ENCODE measurements around the gene ARHGAP22. TPM values are rescaled to one million over a fixed set of nuclear protein-coding genes. Genes with fewer than 3 reads are reported as not detected.

The ARHGAP22 gene
- total RNA-seq, 4 donors from 2014 or later = 0.59 to 2.1 (median 1.2) TPM

- 89% methylated on average over 7 of the region's 11 CpGs; no CpG with 5 or more reads in 1 of the 2 donors for WGBS, 2 donors
- no peak for TF ChIP-seq POLR2A (IDR thresholded peaks at IDR 0.05)
- DNase-seq = no peak
- Histone ChIP-seq H3K4me3 (no peak overlapping the region), H3K27me3 (peaks cover 0 to 15% (median 0%) of the 10 kb centered on the region in 4 donors), H3K27ac (no peak overlapping the region), H3K36me3 (no peaks in the 10 kb centered on the region), H3K4me1 (peaks cover 0 to 11% (median 0%) of the 10 kb centered on the region in 3 donors), H3K9me3 (no peaks in the 10 kb centered on the region)
- intact Hi-C loops (cut with DNase I) = no loop called here
Measured at GRCh38 chr10:48455055-48455391, 149.8 kb downstream of the ARHGAP22 start.

GRCh38 chr10:48454302-48455054, 150.4 kb downstream of the ARHGAP22 start:
- intact Hi-C loops (cut with DNase I) = no loop called here
- Histone ChIP-seq H3K4me3 (no peak overlapping the region), H3K9me3 (no peaks in the 10 kb centered on the region), H3K27me3 (peaks cover 0 to 15% (median 0%) of the 10 kb centered on the region in 4 donors), H3K4me1 (peaks cover 0 to 11% (median 0%) of the 10 kb centered on the region in 3 donors), H3K36me3 (no peaks in the 10 kb centered on the region), H3K27ac (no peak overlapping the region)
- DNase-seq = no peak
- TF ChIP-seq CTCF (IDR thresholded peaks at IDR 0.05) (no peak), POLR2A (IDR thresholded peaks at IDR 0.05) (no peak)
- 80% methylated on average over 7 of the region's 12 CpGs; no CpG with 5 or more reads in 1 of the 2 donors for WGBS, 2 donors

- H3K9me3 ChIP-seq = no peaks in the 10 kb centered on the region
- 79 to 87% methylated on average over 6 to 12 of the region's 19 CpGs for WGBS, 2 donors
- H3K4me3 ChIP-seq = no peak overlapping the region
- no peak overlapping the region for H3K27ac ChIP-seq
- no peaks in the 10 kb centered on the region for H3K36me3 ChIP-seq
- intact Hi-C loops (cut with DNase I) = no loop called here
- no peak for TF ChIP-seq POLR2A (IDR thresholded peaks at IDR 0.05)
- TF ChIP-seq CTCF (IDR thresholded peaks at IDR 0.05) = no peak
- H3K27me3 ChIP-seq = peaks cover 0 to 15% (median 0%) of the 10 kb centered on the region in 4 donors
- no peak for DNase-seq
- peaks cover 0 to 11% (median 0%) of the 10 kb centered on the region in 3 donors for H3K4me1 ChIP-seq
Measured at GRCh38 chr10:48453451-48454301, 151.2 kb downstream of the ARHGAP22 start.

GRCh38 chr10:48452879-48453412, 151.9 kb downstream of the ARHGAP22 start:
- H3K9me3 ChIP-seq = no peaks in the 10 kb centered on the region
- 86% methylated on average over 1 to 5 of the region's 6 CpGs for WGBS, 2 donors
- H3K4me3 ChIP-seq = no peak overlapping the region
- H3K4me1 ChIP-seq = peaks cover 0 to 11% (median 0%) of the 10 kb centered on the region in 3 donors
- H3K27ac ChIP-seq = no peak overlapping the region
- TF ChIP-seq CTCF (IDR thresholded peaks at IDR 0.05) = no peak
- no peak for TF ChIP-seq POLR2A (IDR thresholded peaks at IDR 0.05)
- H3K36me3 ChIP-seq = no peaks in the 10 kb centered on the region
- peaks cover 0 to 15% (median 0%) of the 10 kb centered on the region in 4 donors for H3K27me3 ChIP-seq
- DNase-seq = no peak
- intact Hi-C loops (cut with DNase I) = no loop called here

- Histone ChIP-seq H3K36me3 (no peaks in the 10 kb centered on the region), H3K27ac (no peak overlapping the region), H3K27me3 (peaks cover 0 to 15% (median 0%) of the 10 kb centered on the region in 4 donors), H3K9me3 (no peaks in the 10 kb centered on the region), H3K4me3 (no peak overlapping the region), H3K4me1 (peaks cover 0 to 11% (median 0%) of the 10 kb centered on the region in 3 donors)
- DNase-seq = no peak
- intact Hi-C loops (cut with DNase I) = no loop called here
- 85 to 94% methylated on average over 7 to 10 of the region's 15 CpGs for WGBS, 2 donors
- TF ChIP-seq CTCF (IDR thresholded peaks at IDR 0.05) (no peak), POLR2A (IDR thresholded peaks at IDR 0.05) (no peak)
Measured at GRCh38 chr10:48451969-48452878, 152.6 kb downstream of the ARHGAP22 start.
